HepG2 (cell line): Measurements from ENCODE around the gene SAE1. TPM values are rescaled to one million over a fixed set of nuclear protein-coding genes. Genes with fewer than 3 reads are reported as not detected.
A peak's percentile ranks its signal among the peaks of the same experiment; 100 is the strongest.

Experiments
- KDM2A ChIP-seq: sonication (generic); formaldehyde crosslinking; IDR thresholded peaks from 2 replicates; pipeline ENCODE4 v1.4.0; 2020; ENCODE audit warnings: low read depth, missing genetic modification reagents, borderline replicate concordance
- KDM4B ChIP-seq: sonication (generic); formaldehyde crosslinking; IDR thresholded peaks from 2 replicates; pipeline ENCODE4 v1.4.0; 2020; ENCODE audit warnings: missing genetic modification reagents
- MYC ChIP-seq: sonication (generic); formaldehyde crosslinking; IDR thresholded peaks from 2 replicates; pipeline ENCODE4 v1.9.0; 2021; ENCODE audit warnings: missing genetic modification reagents, borderline replicate concordance
- POLR2G ChIP-seq: fragments of 200-400 bp; formaldehyde crosslinking; IDR thresholded peaks from 2 replicates; pipeline ENCODE4 v1.6.1; 2018; ENCODE audit warnings: mild to moderate bottlenecking, low read depth, low read length, moderate library complexity
- PRDM10 ChIP-seq: sonication (generic); formaldehyde crosslinking; IDR thresholded peaks from 2 replicates; pipeline ENCODE4 v1.4.0; 2020; ENCODE audit warnings: low read depth, missing genetic modification reagents
- SP1 ChIP-seq, 2 experiments: fragments of 450-650 bp in 1 of 2; sonication (generic) in 1 of 2; formaldehyde crosslinking in 1 of 2; IDR thresholded peaks; 2 replicates each; pipeline versions ENCODE4 v1.4.0 to v1.6.1; 2016 to 2020; ENCODE audit warnings: missing genetic modification reagents in 1 of 2
- TBX2 ChIP-seq: sonication (generic); formaldehyde crosslinking; IDR thresholded peaks from 2 replicates; pipeline ENCODE4 v1.5.0; 2020; ENCODE audit warnings: missing genetic modification reagents, mild to moderate bottlenecking, borderline replicate concordance
- ZBTB20 ChIP-seq: sonication (generic); formaldehyde crosslinking; IDR thresholded peaks from 2 replicates; pipeline ENCODE4 v1.8.1; 2023; ENCODE audit warnings: missing genetic modification reagents, low read depth, mild to moderate bottlenecking, borderline replicate concordance
- ZNF281 ChIP-seq: sonication (generic); formaldehyde crosslinking; IDR thresholded peaks from 2 replicates; pipeline ENCODE4 v1.4.0; 2020; ENCODE audit warnings: missing genetic modification reagents, borderline replicate concordance
- ZNF333 ChIP-seq: sonication (generic); formaldehyde crosslinking; IDR thresholded peaks from 2 replicates; pipeline ENCODE4 v1.4.0; 2020; ENCODE audit warnings: mild to moderate bottlenecking, missing genetic modification reagents, borderline replicate concordance
- ZNF687 ChIP-seq: sonication (generic); formaldehyde crosslinking; IDR thresholded peaks from 2 replicates; pipeline ENCODE4 v1.5.1; 2020; ENCODE audit warnings: mild to moderate bottlenecking, missing genetic modification reagents, moderate library complexity
- ZSCAN5A ChIP-seq: sonication (generic); formaldehyde crosslinking; IDR thresholded peaks from 2 replicates; pipeline ENCODE4 v1.8.0; 2022; ENCODE audit warnings: mild to moderate bottlenecking, missing genetic modification reagents, borderline replicate concordance
- polyA plus RNA-seq, 8 experiments: library from polyadenylated mRNA; depleted of rRNA in 3 of 8; stranded (reverse) in 7 of 8; unstranded in 1 of 8; fragments of >200 nt; fragmentation: Illumina TruSeq in 4 of 8; extraction: Trizol in 4 of 8; gene quantifications; 2 replicates each; pipeline versions ENCODE4 v1.2.1 to v1.2.3, GENCODE V29; 2011 to 2016; ENCODE audit warnings: low read depth in 4 of 8, missing spikeins in 1 of 8, mixed read lengths in 1 of 8; ENCODE audit not compliant: insufficient read depth in 1 of 8
- total RNA-seq, 5 experiments: library from RNA; depleted of rRNA; stranded (reverse); fragments of >200 nt; fragmentation: Illumina TruSeq; extraction: Trizol; gene quantifications; 2 replicates each; pipeline ENCODE4 v1.2.3, GENCODE V29; 2016; ENCODE audit warnings: low read depth in 1 of 5

SAE1 gene
- total and polyA plus RNA-seq, 2 of the 13 experiments (the other 11 are each of a cell fraction or from before 2014, with no cell fraction given) = 87.6 to 197 TPM

GRCh38 chr19:47094557-47095475, 35.8 kb upstream of the SAE1 start (continued):
- peak; percentile 64 for TF ChIP-seq ZNF687
- peak; percentile 53; the same call in 1 of the 2 replicates for TF ChIP-seq ZBTB20 (CRISPR knock-in tag)
- TF ChIP-seq TBX2 (CRISPR knock-in tag) = peak; percentile 53; the same call in 1 of the 2 replicates
- no peak for TF ChIP-seq ZSCAN5A (CRISPR knock-in tag)
- TF ChIP-seq KDM4B (CRISPR knock-in tag) = no peak
- TF ChIP-seq ZNF281 (CRISPR knock-in tag) = peak; percentile 32; the same call in 1 of the 2 replicates
- TF ChIP-seq SP1 (IDR thresholded peaks at IDR 0.05) = no peak
- no peak for TF ChIP-seq SP1 (CRISPR knock-in tag; IDR thresholded peaks at IDR 0.05)
- TF ChIP-seq PRDM10 = 0 out of 2 replicates have a peak, but pooled peaks have one; percentile 46
- peak; percentile 21 for TF ChIP-seq POLR2G
- peak; percentile 17; the same call in 1 of the 2 replicates for TF ChIP-seq KDM2A
- TF ChIP-seq ZNF333 (CRISPR knock-in tag) = no peak
- TF ChIP-seq MYC (CRISPR knock-in tag) = peak; percentile 46; the same call in 1 of the 2 replicates
